Esophagus squamous epithelium (tissue), 5 donors: ENCODE measurements around the gene GHDC. TPM values are rescaled to one million over a fixed set of nuclear protein-coding genes. Genes with fewer than 3 reads are reported as not detected.
A peak's percentile ranks its signal among the peaks of the same experiment; 100 is the strongest.

Experiments used
- DNase-seq: peaks from one replicate; lab custom pipeline; 2025; lab: John Stamatoyannopoulos, UW
- H3K27ac ChIP-seq, 4 donors: fragments of 200-600 bp; sonication (generic); one replicate each; pipeline ENCODE4 v1.5.1; 2016 to 2019; ENCODE audit warnings: mild to moderate bottlenecking in 1 of 4
- H3K27me3 ChIP-seq, 4 donors: fragments of 200-600 bp; sonication (generic); 1 replicate in 3 of 4; 2 replicates in 1 of 4; pipeline versions ENCODE4 v1.5.1 to v1.6.0; 2017 to 2021; ENCODE audit warnings: antibody characterized with exemption in 1 of 4
- H3K36me3 ChIP-seq, 3 donors: fragments of 200-600 bp; sonication (generic); one replicate each; pipeline ENCODE4 v1.5.1; 2016 to 2019
- H3K4me1 ChIP-seq, 3 donors: fragments of 200-600 bp; sonication (generic); one replicate each; pipeline ENCODE4 v1.5.1; 2017 to 2019
- H3K4me3 ChIP-seq, 4 donors: fragments of 200-600 bp; sonication (generic); 1 replicate in 3 of 4; 2 replicates in 1 of 4; pipeline ENCODE4 v1.5.1; 2016 to 2019; ENCODE audit warnings: mild to moderate bottlenecking in 2 of 4, moderate library complexity in 1 of 4
- H3K9me3 ChIP-seq, 3 donors: fragments of 200-600 bp; sonication (generic); one replicate each; pipeline ENCODE4 v1.5.1; 2016 to 2019
- POLR2A ChIP-seq, 4 donors: fragments of 450-650 bp; IDR thresholded peaks; one replicate each; pipeline ENCODE4 v1.6.1; 2017; ENCODE audit warnings: antibody characterized with exemption in 4 of 4, mild to moderate bottlenecking in 4 of 4, moderate library complexity in 3 of 4
- WGBS, 2 donors: methylation state at CpG; one replicate each; pipeline ENCODE4 v1.1.5; 2018; 5-methylcytosine and 5-hydroxymethylcytosine counted together
- intact Hi-C: fragments of 100-400 bp; cut with DNase I; formaldehyde crosslinking; loops from one replicate; pipeline ENCODE4 v1.15.0; 2022
- total RNA-seq, 4 donors: library from RNA; depleted of rRNA; stranded (reverse); fragments of >200 nt; gene quantifications; one replicate each; pipeline ENCODE4 v1.1.0, GENCODE V29; 2016
- TF ChIP-seq, protein P1 (sequence below), 6 experiments: fragments of 450-650 bp in 4 of 6; fragments of 200-600 bp in 2 of 6; sonication (generic) in 2 of 6; IDR thresholded peaks; one replicate each; pipeline ENCODE4 v1.5.1; 2016 to 2019; ENCODE audit warnings: antibody characterized with exemption in 6 of 6, mild to moderate bottlenecking in 4 of 6, moderate library complexity in 4 of 6
- donor health status: DM: yes; HTN: yes; CAD: no.

GHDC gene
- total RNA-seq, 4 donors from 2014 or later = 5.5 to 22.0 (median 13.1) TPM

DNA sequence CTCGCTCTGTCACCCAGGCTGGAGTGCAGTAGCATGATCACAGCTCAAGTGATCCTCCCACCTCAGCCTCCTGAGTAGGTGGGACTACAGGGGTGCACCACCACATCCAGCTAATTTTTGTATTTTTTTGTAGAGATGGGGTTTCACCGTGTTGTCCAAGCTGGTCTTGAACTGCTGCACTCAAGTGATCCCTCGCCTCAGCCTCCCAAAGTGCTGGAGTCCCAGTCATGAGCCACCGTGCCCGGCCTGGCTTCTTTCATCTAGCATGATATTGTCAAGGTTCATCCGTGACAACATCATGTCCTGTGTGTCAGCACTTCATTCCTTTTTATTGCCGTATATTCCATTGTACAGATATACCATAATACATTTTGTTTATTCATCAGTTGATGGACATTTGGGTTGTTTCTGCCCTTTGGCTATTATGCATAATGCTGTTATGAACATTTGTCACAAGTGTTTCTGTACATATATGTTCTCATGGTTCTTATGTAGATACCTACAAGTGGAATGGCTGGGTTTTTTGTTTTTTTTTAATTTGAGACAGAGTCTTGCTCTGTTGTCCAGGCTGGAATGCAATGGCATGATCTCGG lies 3.4 kb upstream of the GHDC start:
- WGBS, 2 donors = 83 to 88% methylated on average over 8 of the region's 8 CpGs

DNA sequence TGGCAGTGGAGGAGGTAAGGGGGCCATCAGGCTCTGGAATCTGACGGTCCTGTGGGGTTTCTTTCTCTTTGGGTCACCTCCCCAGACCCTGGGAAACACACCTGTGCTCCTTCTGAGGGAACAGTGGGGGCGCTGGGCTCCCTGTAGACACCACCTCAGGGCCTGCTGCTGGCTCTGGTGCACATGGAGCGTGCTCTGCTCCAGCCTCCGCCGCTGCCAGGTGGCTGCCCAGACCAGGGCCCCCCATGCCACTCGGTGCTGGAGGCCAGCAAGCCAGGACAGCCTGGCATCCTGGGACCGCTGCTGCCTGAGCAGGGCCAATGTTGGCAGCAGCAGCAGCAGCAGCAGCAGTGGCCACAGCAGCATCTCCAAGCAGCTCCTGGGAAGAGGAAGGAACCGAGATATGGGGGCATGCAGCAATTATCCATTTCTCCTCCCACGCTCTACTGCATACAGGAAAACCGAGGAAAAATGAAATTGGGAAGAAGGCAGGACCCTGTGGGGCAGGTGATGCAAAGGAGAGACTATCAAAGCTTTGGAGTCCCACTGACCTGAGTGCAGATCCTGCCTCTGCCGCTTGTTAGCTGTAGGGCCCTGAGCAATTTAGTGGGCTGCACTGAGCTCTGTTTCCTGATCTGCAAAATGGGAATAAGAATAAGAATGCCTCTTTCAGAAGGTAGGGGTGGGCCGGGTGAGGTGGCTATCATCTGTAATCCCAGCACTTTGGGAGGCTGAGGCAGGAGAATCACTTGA lies 902 bp downstream of the GHDC start:
- Histone ChIP-seq H3K4me3 (peak overlapping the region; percentile 48 to 87 (median 74)), H3K9me3 (no peaks in the 10 kb centered on the region), H3K27ac (peak overlapping the region in 2 of 4 donors; percentile 88 to 90), H3K4me1 (peaks cover 12 to 27% (median 14%) of the 10 kb centered on the region in 3 donors), H3K36me3 (no peaks in the 10 kb centered on the region), H3K27me3 (no peaks in the 10 kb centered on the region)
- intact Hi-C loops = no loop called here
- DNase-seq = no peak
- no peak for TF ChIP-seq POLR2A (IDR thresholded peaks at IDR 0.05)
- TF ChIP-seq, protein P1, sequence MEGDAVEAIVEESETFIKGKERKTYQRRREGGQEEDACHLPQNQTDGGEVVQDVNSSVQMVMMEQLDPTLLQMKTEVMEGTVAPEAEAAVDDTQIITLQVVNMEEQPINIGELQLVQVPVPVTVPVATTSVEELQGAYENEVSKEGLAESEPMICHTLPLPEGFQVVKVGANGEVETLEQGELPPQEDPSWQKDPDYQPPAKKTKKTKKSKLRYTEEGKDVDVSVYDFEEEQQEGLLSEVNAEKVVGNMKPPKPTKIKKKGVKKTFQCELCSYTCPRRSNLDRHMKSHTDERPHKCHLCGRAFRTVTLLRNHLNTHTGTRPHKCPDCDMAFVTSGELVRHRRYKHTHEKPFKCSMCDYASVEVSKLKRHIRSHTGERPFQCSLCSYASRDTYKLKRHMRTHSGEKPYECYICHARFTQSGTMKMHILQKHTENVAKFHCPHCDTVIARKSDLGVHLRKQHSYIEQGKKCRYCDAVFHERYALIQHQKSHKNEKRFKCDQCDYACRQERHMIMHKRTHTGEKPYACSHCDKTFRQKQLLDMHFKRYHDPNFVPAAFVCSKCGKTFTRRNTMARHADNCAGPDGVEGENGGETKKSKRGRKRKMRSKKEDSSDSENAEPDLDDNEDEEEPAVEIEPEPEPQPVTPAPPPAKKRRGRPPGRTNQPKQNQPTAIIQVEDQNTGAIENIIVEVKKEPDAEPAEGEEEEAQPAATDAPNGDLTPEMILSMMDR (IDR thresholded peaks at IDR 0.05) = no peak
- WGBS, 2 donors = 67 to 86% methylated on average over 2 to 6 of the region's 12 CpGs

More for the DNA sequence above, 3.4 kb upstream of the GHDC start:
- peaks cover 0 to 33% (median 8%) of the 10 kb centered on the region in 3 donors for H3K36me3 ChIP-seq
- H3K4me1 ChIP-seq = peaks cover 12 to 23% (median 14%) of the 10 kb centered on the region in 3 donors
- intact Hi-C loops = no loop called here
- no peak overlapping the region for H3K27ac ChIP-seq
- no peaks in the 10 kb centered on the region for H3K27me3 ChIP-seq
- TF ChIP-seq, protein P1 (IDR thresholded peaks at IDR 0.05) = no peak
- TF ChIP-seq POLR2A (IDR thresholded peaks at IDR 0.05) = no peak
- no peak for DNase-seq
- H3K4me3 ChIP-seq = no peak overlapping the region
- no peaks in the 10 kb centered on the region for H3K9me3 ChIP-seq

DNA sequence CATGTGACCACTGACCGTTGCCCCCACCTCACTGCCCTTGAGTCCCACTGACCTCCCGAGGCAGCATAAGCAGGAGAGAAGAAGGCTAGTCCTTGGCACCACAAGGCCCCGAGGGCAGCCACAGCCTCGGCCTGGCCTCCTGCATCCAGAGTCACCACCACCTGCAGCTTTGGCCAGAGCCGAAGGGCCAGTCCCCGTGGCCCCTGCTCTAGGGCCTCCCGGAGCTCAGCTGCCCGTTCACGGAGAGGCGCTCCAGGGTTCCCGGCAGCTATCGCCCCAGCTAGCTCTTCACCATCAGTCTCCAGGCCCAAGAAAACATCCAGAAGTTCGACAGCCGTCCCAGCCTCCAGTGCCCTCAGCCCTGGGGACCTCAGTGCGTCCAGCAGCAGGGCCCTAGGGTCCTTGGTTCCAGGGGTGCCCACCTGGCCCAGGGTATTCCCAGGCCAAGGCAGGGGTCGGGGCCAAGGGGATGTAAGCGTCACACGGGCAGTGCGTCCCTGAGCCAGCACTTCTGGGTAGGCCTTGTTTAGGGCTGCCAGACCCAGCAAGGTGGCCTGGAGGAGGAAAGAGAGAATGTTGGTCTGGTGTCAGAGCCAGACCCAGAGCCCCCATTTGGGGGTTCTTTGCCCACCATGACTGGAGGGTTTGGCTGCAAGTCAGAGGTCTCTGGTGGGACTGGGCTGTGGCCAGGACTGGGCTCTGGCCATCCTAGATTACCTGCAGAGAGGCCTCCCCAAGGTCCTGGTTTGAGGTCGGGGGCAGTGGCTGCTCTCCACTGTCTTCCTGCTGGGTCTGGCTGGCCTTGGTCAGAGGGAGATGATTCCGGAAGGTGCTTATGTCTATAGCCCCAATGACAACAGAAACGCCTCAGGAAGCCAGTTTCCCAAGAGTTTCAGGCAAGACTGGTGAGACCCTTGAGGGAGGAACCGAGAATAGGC lies 1.8 kb downstream of the GHDC start:
- Histone ChIP-seq H3K9me3 (no peaks in the 10 kb centered on the region), H3K4me3 (peak overlapping the region in 1 of 4 donors; percentile 87), H3K36me3 (no peaks in the 10 kb centered on the region), H3K27ac (no peak overlapping the region), H3K4me1 (peaks cover 12 to 27% (median 14%) of the 10 kb centered on the region in 3 donors), H3K27me3 (no peaks in the 10 kb centered on the region)
- intact Hi-C loops = no loop called here
- DNase-seq = no peak
- no peak for TF ChIP-seq POLR2A (IDR thresholded peaks at IDR 0.05)
- TF ChIP-seq, protein P1 (IDR thresholded peaks at IDR 0.05) = no peak
- 84% methylated on average over 10 of the region's 23 CpGs; no CpG with 5 or more reads in 1 of the 2 donors for WGBS, 2 donors

DNA sequence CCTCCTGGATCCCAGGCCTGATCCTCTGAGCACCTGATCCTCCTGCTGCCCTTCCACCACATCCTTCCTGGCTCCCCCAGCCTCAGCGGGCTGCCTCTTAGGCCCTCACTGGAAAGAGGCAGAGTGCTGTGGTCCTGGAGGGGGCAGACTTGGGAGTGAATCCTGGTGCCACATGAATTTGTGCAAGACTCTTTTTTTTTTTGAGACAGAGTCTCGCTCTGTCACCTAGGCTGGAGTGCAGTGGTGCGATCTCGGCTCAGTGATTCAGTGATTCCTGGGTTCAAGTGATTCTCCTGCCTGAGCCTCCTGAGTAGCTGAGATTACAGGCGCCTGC lies 3.1 kb downstream of the GHDC start:
- TF ChIP-seq, protein P1 (IDR thresholded peaks at IDR 0.05) = no peak
- no peak for DNase-seq
- no peaks in the 10 kb centered on the region for H3K9me3 ChIP-seq
- H3K27ac ChIP-seq = no peak overlapping the region
- H3K36me3 ChIP-seq = no peaks in the 10 kb centered on the region
- no peaks in the 10 kb centered on the region for H3K27me3 ChIP-seq
- 93 to 96% methylated on average over 5 of the region's 5 CpGs for WGBS, 2 donors
- intact Hi-C loops = no loop called here
- no peak overlapping the region for H3K4me3 ChIP-seq
- H3K4me1 ChIP-seq = peaks cover 12 to 27% (median 14%) of the 10 kb centered on the region in 3 donors
